Stimulated activated CD4-positive, alpha-beta T cell treated with anti-CD3 and anti-CD28 coated beads, Interleukin-1b, Interleukin-23, amount 100 ng/mL, for 48 hours (primary cell): ENCODE data around the gene IMMP2L.
"Not testable (repeated sequence)": the region's sequence is repeated elsewhere in the genome, so short reads cannot be mapped to it uniquely, and the experiment has no call there.

Experiments used
- DNase-seq: peaks from one replicate; pipeline ENCODE4 v3.0.0-alpha.2; 2020

Gene IMMP2L

DNA sequence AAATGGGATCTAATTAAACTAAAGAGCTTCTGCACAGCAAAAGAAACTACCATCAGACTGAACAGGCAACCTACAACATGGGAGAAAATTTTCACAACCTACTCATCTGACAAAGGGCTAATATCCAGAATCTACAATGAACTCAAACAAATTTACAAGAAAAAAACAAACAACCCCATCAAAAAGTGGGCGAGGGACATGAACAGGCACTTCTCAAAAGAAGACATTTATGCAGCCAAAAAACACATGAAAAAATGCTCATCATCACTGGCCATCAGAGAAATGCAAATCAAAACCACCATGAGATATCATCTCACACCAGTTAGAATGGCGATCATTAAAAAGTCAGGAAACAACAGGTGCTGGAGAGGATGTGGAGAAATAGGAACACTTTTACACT lies 111.6 kb downstream of the IMMP2L start:
- DNase-seq: not testable (repeated sequence)

DNA sequence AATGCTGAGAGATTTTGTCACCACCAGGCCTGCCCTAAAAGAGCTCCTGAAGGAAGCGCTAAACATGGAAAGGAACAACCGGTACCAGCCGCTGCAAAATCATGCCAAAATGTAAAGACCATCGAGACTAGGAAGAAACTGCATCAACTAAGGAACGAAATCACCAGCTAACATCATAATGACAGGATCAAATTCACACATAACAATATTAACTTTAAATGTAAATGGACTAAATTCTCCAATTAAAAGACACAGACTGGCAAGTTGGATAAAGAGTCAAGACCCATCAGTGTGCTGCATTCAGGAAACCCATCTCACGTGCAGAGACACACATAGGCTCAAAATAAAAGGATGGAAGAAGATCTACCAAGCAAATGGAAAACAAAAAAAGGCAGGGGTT lies 114.8 kb downstream of the IMMP2L start:
- not testable (repeated sequence) for DNase-seq

DNA sequence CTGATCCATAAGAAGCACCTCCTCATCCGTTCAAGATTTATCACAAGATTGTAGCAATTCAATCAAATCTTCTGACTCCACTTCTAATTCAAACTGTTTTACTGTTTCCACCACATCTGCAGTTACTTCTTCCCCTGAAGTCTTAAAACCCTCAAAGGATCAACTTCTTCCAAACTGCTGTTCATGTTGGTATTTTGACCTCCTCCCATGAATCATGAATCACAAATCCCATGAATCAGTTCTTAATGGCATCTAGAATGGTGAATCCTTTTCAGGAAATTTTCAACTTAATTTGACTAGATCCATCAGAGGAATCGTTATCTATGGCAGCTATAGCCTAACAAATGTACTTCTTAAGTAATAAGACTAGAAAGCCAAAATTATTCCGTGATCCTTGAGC lies 122.3 kb downstream of the IMMP2L start:
- DNase-seq: no peak

GRCh38 chr7:111438369-111439289 lies 123.7 kb downstream of the IMMP2L start:
- DNase-seq: no peak

GRCh38 chr7:111437736-111438135 lies 124.6 kb downstream of the IMMP2L start:
- no peak for DNase-seq

- DNase-seq: no peak
Observed at GRCh38 chr7:111436608-111437007, 125.7 kb downstream of the IMMP2L start.

DNA sequence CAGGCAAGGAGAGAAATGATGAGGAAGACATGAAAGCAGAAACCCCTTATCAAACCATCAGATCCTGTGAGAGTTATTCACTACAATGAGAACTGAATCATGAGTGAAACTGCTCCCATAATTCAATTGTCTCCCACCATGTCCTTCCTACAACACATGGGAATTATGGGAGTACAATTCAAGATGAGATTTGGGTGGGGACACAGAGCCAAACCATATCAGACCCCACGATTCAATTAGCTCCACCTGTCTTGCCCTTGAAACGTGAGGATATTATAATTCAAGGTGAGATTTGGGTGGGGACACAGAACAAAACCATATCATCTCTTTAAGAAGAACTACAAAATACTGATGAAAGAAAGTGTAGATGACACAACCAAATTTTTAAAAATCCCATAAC lies 128.9 kb downstream of the IMMP2L start:
- DNase-seq: no peak

DNA sequence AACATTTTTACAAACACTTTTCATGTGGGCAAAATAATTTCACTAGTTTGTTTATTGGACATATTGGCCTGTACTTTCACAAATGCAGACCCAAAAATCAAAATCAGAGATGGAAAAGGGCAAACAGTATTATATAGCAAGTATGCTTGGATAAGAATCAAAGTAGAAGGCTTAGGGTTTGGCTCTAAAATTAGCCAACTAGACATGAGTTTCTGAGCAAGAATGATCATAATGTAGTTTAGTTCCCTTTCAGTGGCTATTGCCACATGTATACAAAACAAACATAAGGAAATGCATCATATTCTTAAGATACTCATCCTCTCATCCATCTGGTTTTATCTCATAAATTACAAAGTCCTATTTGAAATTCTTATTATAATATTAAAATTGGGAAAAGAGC lies 132.5 kb downstream of the IMMP2L start:
- DNase-seq: no peak

GRCh38 chr7:111424768-111425167 lies 137.5 kb downstream of the IMMP2L start:
- no peak for DNase-seq

- no peak for DNase-seq
Observed at GRCh38 chr7:111414374-111414773, 147.9 kb downstream of the IMMP2L start.

- DNase-seq: no peak
Observed at GRCh38 chr7:111413739-111414138, 148.6 kb downstream of the IMMP2L start.

DNA sequence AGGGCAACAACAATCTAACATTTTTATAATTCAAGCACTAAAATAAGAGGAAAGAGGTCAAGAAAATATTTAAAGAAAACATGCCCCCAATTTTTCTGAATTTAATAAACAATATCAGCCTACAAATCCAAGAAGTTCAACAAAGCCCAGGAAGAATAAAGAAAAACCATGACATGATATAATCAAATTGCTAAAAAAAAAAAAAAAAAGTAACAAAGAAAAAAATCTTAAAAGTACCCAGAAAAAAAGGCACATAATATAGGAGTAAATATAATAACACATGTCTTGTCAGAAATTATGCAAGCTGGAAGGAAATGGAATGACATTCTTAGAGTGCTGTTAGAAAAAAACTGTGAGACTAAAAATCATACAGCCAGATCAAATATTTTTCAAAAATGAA lies 151.4 kb downstream of the IMMP2L start:
- DNase-seq: no peak

DNA sequence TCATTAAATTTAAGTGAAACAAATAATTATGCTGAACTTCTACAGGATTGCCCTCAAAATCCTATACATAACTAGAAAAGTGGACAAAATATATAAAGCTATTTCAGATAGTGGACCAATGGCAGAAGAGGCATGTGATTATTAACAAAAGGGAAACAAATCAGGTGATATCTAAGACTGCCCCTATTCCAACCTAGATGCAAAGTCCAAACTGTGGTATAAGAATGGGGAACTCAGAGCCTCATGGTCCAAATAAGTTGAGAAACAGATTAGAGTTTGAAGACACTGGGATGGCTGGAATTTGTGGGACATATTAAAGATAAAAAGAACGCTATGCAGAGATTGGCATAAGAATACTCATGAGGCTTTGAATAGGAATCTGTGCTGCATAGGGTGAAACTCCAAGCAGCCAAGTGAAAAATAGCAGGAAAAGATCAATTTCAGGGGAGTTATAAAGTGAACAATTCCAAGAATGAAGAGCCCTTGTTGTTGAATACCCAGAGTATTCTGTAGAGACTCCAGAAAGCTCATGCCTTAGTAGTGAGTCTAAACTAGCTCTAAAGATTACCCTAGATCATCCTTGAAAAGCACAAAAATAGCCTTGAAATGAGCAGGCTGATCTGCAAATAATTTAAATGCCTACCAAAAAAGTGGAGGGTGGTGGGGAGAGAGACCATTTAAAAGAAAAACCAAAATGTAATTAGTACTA lies 152.4 kb downstream of the IMMP2L start:
- no peak for DNase-seq

- DNase-seq: no peak
Observed at GRCh38 chr7:111408724-111409123, 153.6 kb downstream of the IMMP2L start.

- DNase-seq: no peak
Observed at GRCh38 chr7:111407258-111407657, 155.0 kb downstream of the IMMP2L start.

DNA sequence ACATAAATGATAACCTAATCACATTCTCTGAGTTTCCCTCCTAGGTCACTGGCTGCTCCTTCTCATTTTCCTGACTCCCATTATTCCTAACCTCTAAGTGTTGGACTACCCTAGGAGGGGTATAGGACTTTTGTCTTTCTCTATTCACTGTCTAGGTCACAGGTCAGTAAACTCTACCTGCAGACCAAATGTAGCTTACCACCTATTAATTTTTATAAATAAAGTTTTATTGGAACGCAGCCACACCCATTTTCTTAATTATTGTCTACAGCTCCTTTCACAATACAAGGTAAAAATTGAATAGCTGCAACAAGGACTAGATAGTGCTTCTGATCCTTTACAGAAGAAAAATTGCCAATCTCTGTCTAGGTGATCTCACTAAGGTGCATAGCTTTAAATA lies 156.7 kb downstream of the IMMP2L start:
- no peak for DNase-seq

- DNase-seq: no peak
Observed at GRCh38 chr7:111401516-111401915, 160.8 kb downstream of the IMMP2L start.

DNA sequence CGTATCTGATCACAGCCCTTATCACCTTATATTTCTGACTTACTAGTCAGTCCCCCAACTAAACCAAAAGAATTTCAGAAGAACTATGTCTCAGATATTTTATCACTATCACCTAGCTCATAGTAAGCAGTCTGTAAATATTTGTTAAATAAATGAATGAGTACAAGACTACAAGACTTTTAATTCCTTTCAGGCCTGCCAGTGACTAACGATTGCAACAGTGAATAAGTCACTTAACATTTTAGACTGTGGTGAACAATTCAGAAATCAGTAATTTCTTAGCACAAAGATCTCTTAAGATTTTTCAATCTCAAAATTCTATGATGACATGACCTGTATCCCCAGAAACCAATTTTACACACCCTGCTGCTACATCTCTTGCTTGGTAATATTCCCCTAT lies 162.2 kb downstream of the IMMP2L start:
- no peak for DNase-seq

DNA sequence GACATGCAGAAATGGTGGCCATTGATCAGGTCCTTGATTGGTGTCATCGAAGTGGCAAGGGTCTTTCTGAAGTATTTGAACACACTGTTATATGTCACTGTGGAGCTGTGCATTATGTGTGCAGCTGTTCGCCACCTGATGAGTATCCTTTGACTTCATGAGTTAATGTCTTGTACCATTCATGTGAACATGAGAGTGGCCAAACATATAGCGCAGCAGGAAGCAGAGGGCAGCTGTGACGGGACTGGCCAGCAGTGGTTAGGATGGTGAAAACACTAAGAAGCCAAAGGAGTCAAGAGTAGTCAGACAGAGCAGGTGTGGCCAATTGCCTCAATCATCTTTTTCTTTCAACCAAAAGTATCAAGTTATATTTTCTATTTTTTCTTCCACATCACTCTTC lies 167.4 kb downstream of the IMMP2L start:
- DNase-seq: no peak

DNA sequence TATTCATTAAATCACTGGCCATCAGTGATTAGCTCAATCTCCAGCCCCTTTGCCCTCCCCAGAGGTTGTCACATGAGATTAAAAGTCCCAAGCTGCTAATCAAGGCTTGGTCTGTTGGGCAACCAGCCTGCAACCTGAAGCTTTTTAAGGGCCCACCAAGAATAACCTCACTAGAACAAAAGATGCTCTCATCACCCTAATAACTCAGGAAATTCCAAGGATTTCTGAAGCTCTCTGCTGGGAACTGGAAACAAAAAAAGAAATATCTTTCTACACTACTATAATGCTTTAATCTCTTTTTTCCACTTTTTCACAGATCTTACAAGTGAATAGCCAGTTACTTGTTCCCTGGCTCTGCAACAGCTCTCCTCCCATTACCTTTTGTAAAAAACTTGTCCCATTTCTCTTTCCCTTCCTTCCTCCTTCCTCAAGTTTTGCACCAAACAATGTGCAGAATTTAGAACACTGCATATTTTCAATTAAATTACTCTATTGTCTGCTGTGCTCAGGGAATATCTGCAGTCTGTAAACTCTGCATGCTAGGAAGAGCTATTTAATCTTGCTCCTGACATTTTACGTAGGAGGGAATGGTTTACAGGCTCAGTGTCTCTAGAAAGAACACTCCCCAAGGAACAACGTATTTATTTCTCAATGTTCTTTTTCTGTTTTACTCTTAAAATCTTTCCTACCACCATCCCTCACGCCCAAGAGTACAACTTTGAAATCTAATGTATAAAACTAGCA lies 169.1 kb downstream of the IMMP2L start:
- no peak for DNase-seq

- no peak for DNase-seq
Observed at GRCh38 chr7:111392294-111392693, 170.0 kb downstream of the IMMP2L start.

DNA sequence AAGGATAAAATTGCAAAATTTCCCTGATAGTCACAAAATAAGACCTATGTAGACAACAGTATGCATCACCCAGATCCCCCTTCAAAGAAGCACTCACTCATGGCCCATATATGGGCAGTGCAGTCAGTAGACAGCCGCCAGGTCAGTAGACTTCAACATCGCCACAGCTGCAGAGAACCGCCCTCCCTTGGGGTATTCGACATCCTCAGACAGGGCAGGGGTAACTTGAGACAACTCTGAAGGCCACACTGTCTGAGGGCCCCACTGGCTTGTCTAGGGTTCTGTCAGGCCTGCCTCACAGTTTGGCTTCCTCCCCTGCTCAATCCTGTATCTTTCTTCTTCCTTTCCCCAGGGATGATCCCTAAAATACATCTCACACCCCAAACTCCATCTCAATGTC lies 172.3 kb downstream of the IMMP2L start:
- no peak for DNase-seq

DNA sequence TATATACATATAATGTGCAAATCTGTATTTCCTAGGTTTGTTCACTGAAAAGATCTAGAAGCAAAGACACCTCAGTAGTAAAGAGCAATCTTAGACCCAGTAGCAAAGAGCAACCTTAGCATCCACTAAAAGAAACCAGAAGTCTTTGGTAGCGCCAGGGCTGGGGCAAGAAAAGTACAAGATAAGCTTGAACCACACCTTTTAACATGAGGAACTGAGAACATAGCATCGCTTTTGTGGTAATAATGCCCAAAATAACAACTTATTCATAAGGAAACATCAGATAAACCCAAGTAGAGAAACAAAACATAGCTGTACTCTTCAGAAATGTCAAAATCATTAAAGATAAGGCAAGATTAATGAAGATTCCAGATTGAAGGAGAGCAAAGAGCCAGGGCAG lies 173.4 kb downstream of the IMMP2L start:
- DNase-seq: no peak

- no peak for DNase-seq
Observed at GRCh38 chr7:111388016-111388415, 174.3 kb downstream of the IMMP2L start.
